ENCODE measurements around the gene NFAM1. TPM values are rescaled to one million over a fixed set of nuclear protein-coding genes. Genes with fewer than 3 reads are reported as not detected.

Gene NFAM1
- total and polyA plus RNA-seq, 5 donors, result 1.0 to 4.9 (median 2.8) TPM

- intact Hi-C loops (cut with DNase I), result no loop called here
- no peak overlapping the region for H3K27ac ChIP-seq (ENCODE audit: low read length)
- 57% methylated on average over 13 of the region's 13 CpGs for WGBS
- H3K9me3 ChIP-seq (ENCODE audit: control insufficient read depth, low read length), result no peaks in the 10 kb centered on the region
- no peak overlapping the region for H3K4me3 ChIP-seq (ENCODE audit: low read length)
- H3K27me3 ChIP-seq (ENCODE audit: control insufficient read depth, insufficient read depth), result no peaks in the 10 kb centered on the region
- no peaks in the 10 kb centered on the region for H3K4me1 ChIP-seq (ENCODE audit: control insufficient read depth, insufficient read depth, low read length)
- no peak for ATAC-seq
- peak in 1 of 3 donors; percentile 33 for DNase-seq
These were observed 19.4 kb downstream of the NFAM1 start for GRCh38 chr22:42412744-42413333.

- H3K4me1 ChIP-seq (ENCODE audit: control insufficient read depth, insufficient read depth, low read length), result no peaks in the 10 kb centered on the region
- ATAC-seq (no peak), DNase-seq (no peak)
- no peak overlapping the region for H3K4me3 ChIP-seq (ENCODE audit: low read length)
- H3K27ac ChIP-seq (ENCODE audit: low read length), result no peak overlapping the region
- intact Hi-C loops (cut with DNase I), result no loop called here
- no peaks in the 10 kb centered on the region for H3K9me3 ChIP-seq (ENCODE audit: control insufficient read depth, low read length)
- 96% methylated on average over 7 of the region's 7 CpGs for WGBS
- H3K27me3 ChIP-seq (ENCODE audit: control insufficient read depth, insufficient read depth), result no peaks in the 10 kb centered on the region
These were observed 21.5 kb downstream of the NFAM1 start for GRCh38 chr22:42410708-42411107.

GRCh38 chr22:42408810-42409529, 23.2 kb downstream of the NFAM1 start:
- H3K27me3 ChIP-seq (ENCODE audit: control insufficient read depth, insufficient read depth), result no peaks in the 10 kb centered on the region
- peak in 1 of 3 donors; percentile 26 for DNase-seq
- no peaks in the 10 kb centered on the region for H3K4me1 ChIP-seq (ENCODE audit: control insufficient read depth, insufficient read depth, low read length)
- 85% methylated on average over 16 of the region's 16 CpGs for WGBS
- ATAC-seq, result no peak
- H3K9me3 ChIP-seq (ENCODE audit: control insufficient read depth, low read length), result no peaks in the 10 kb centered on the region
- H3K27ac ChIP-seq (ENCODE audit: low read length), result no peak overlapping the region
- intact Hi-C loops (cut with DNase I), result no loop called here
- H3K4me3 ChIP-seq (ENCODE audit: low read length), result no peak overlapping the region

GRCh38 chr22:42408276-42408675, 23.9 kb downstream of the NFAM1 start:
- WGBS, result 78% methylated on average over 7 of the region's 7 CpGs
- H3K4me3 ChIP-seq (ENCODE audit: low read length), result no peak overlapping the region
- intact Hi-C loops (cut with DNase I), result no loop called here
- DNase-seq (peak in 1 of 3 donors; percentile 34), ATAC-seq (no peak)
- H3K27ac ChIP-seq (ENCODE audit: low read length), result no peak overlapping the region
- H3K4me1 ChIP-seq (ENCODE audit: control insufficient read depth, insufficient read depth, low read length), result no peaks in the 10 kb centered on the region
- H3K9me3 ChIP-seq (ENCODE audit: control insufficient read depth, low read length), result no peaks in the 10 kb centered on the region
- H3K27me3 ChIP-seq (ENCODE audit: control insufficient read depth, insufficient read depth), result no peaks in the 10 kb centered on the region

GRCh38 chr22:42404266-42404665, 27.9 kb downstream of the NFAM1 start:
- no peak overlapping the region for H3K27ac ChIP-seq (ENCODE audit: low read length)
- intact Hi-C loops (cut with DNase I), result no loop called here
- 46% methylated on average over 9 of the region's 9 CpGs for WGBS
- H3K27me3 ChIP-seq (ENCODE audit: control insufficient read depth, insufficient read depth), result no peaks in the 10 kb centered on the region
- no peaks in the 10 kb centered on the region for H3K4me1 ChIP-seq (ENCODE audit: control insufficient read depth, insufficient read depth, low read length)
- ATAC-seq, result no peak
- no peak overlapping the region for H3K4me3 ChIP-seq (ENCODE audit: low read length)
- H3K9me3 ChIP-seq (ENCODE audit: control insufficient read depth, low read length), result no peaks in the 10 kb centered on the region
- peak in 1 of 3 donors; percentile 27 for DNase-seq

- no peaks in the 10 kb centered on the region for H3K4me1 ChIP-seq (ENCODE audit: control insufficient read depth, insufficient read depth, low read length)
- 78% methylated on average over 19 of the region's 19 CpGs for WGBS
- no peak overlapping the region for H3K4me3 ChIP-seq (ENCODE audit: low read length)
- H3K9me3 ChIP-seq (ENCODE audit: control insufficient read depth, low read length), result no peaks in the 10 kb centered on the region
- intact Hi-C loops (cut with DNase I), result no loop called here
- H3K27ac ChIP-seq (ENCODE audit: low read length), result no peak overlapping the region
- no peaks in the 10 kb centered on the region for H3K27me3 ChIP-seq (ENCODE audit: control insufficient read depth, insufficient read depth)
- DNase-seq, result peak in 2 of 3 donors; percentile 18 to 41
- no peak for ATAC-seq
These were observed 30.5 kb downstream of the NFAM1 start for GRCh38 chr22:42401535-42402334.

GRCh38 chr22:42400811-42401534, 31.2 kb downstream of the NFAM1 start:
- no peak overlapping the region for H3K4me3 ChIP-seq (ENCODE audit: low read length)
- DNase-seq (peak in 2 of 3 donors; percentile 18 to 48), ATAC-seq (no peak)
- intact Hi-C loops (cut with DNase I), result no loop called here
- WGBS, result 84% methylated on average over 18 of the region's 18 CpGs
- H3K9me3 ChIP-seq (ENCODE audit: control insufficient read depth, low read length), result no peaks in the 10 kb centered on the region
- no peaks in the 10 kb centered on the region for H3K27me3 ChIP-seq (ENCODE audit: control insufficient read depth, insufficient read depth)
- H3K4me1 ChIP-seq (ENCODE audit: control insufficient read depth, insufficient read depth, low read length), result no peaks in the 10 kb centered on the region
- H3K27ac ChIP-seq (ENCODE audit: low read length), result no peak overlapping the region

- Histone ChIP-seq H3K27ac (ENCODE audit: low read length) (no peak overlapping the region), H3K9me3 (ENCODE audit: control insufficient read depth, low read length) (no peaks in the 10 kb centered on the region), H3K27me3 (ENCODE audit: control insufficient read depth, insufficient read depth) (no peaks in the 10 kb centered on the region), H3K4me1 (ENCODE audit: control insufficient read depth, insufficient read depth, low read length) (no peaks in the 10 kb centered on the region), H3K4me3 (ENCODE audit: low read length) (no peak overlapping the region)
- ATAC-seq (peak; percentile 36 to 40), DNase-seq (peak; percentile 22 to 69 (median 55))
- 56% methylated on average over 30 of the region's 30 CpGs for WGBS
- intact Hi-C loops (cut with DNase I), result no loop called here
These were observed 32.6 kb downstream of the NFAM1 start for GRCh38 chr22:42399315-42400271.

GRCh38 chr22:42397332-42398249, 34.6 kb downstream of the NFAM1 start:
- Histone ChIP-seq H3K9me3 (ENCODE audit: control insufficient read depth, low read length) (no peaks in the 10 kb centered on the region), H3K4me1 (ENCODE audit: control insufficient read depth, insufficient read depth, low read length) (no peaks in the 10 kb centered on the region), H3K27me3 (ENCODE audit: control insufficient read depth, insufficient read depth) (no peaks in the 10 kb centered on the region), H3K4me3 (ENCODE audit: low read length) (no peak overlapping the region), H3K27ac (ENCODE audit: low read length) (no peak overlapping the region)
- ATAC-seq (peak; percentile 30 to 38), DNase-seq (peak; percentile 23 to 60 (median 46))
- intact Hi-C loops (cut with DNase I), result no loop called here
- 65% methylated on average over 15 of the region's 15 CpGs for WGBS

Data from right cardiac atrium (tissue), 5 donors.